Measurements from ENCODE around the gene SV2C. TPM values are rescaled to one million over a fixed set of nuclear protein-coding genes. Genes with fewer than 3 reads are reported as not detected.

Gene SV2C
- total RNA-seq, 1 donor from 2014 or later, result 0.32 TPM

- H3K27ac ChIP-seq, result no peak overlapping the region
- H3K4me3 ChIP-seq, result no peak overlapping the region
- H3K4me1 ChIP-seq, result no peaks in the 10 kb centered on the region
- intact Hi-C loops (cut with DNase I), result no loop called here
- no peaks in the 10 kb centered on the region for H3K9me3 ChIP-seq
- ATAC-seq, result no peak
- no peak for DNase-seq
- no peaks in the 10 kb centered on the region for H3K36me3 ChIP-seq
- H3K27me3 ChIP-seq, result no peaks in the 10 kb centered on the region
- TF ChIP-seq CTCF (IDR thresholded peaks at IDR 0.05), result no peak
These were observed 33.0 kb upstream of the SV2C start for GRCh38 chr5:76050134-76050533.

DNA sequence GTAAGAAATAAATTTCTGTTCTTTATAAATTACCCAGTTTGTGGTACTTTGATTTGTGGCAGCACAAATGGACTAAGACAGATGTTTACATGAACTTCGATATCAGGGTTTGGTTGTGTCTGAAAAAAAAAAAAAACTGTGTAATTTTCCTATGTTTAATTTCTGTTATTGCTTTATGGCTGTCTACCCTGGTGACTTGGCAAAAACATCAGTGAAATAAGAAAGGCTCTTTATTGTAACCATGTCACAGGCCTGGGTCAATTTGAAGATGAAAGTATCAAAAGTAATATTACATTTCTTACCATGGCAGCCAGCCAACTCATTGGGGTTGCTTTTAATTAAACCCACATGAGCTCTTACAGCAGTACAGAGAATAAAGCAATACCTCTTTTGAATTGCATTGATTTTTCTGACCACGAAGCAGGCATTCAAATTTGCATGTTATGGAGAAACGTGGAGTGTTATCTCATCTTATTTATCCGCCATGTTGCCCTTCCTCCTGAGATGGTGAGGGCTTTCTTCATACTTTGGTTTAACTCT, 20.6 kb upstream of the SV2C start:
- no peaks in the 10 kb centered on the region for H3K36me3 ChIP-seq
- H3K9me3 ChIP-seq, result no peaks in the 10 kb centered on the region
- no peak overlapping the region for H3K4me3 ChIP-seq
- no peaks in the 10 kb centered on the region for H3K4me1 ChIP-seq
- TF ChIP-seq CTCF (IDR thresholded peaks at IDR 0.05), result no peak
- ATAC-seq (no peak), DNase-seq (no peak)
- no peak overlapping the region for H3K27ac ChIP-seq
- intact Hi-C loops (cut with DNase I), result no loop called here
- H3K27me3 ChIP-seq, result no peaks in the 10 kb centered on the region

- DNase-seq (no peak), ATAC-seq (no peak)
- H3K27ac ChIP-seq, result no peak overlapping the region
- H3K4me1 ChIP-seq, result no peaks in the 10 kb centered on the region
- no peaks in the 10 kb centered on the region for H3K27me3 ChIP-seq
- intact Hi-C loops (cut with DNase I), result no loop called here
- no peaks in the 10 kb centered on the region for H3K9me3 ChIP-seq
- H3K36me3 ChIP-seq, result no peaks in the 10 kb centered on the region
- no peak overlapping the region for H3K4me3 ChIP-seq
- TF ChIP-seq CTCF (IDR thresholded peaks at IDR 0.05), result no peak
These were observed 17.9 kb upstream of the SV2C start for GRCh38 chr5:76065258-76065657.

DNA sequence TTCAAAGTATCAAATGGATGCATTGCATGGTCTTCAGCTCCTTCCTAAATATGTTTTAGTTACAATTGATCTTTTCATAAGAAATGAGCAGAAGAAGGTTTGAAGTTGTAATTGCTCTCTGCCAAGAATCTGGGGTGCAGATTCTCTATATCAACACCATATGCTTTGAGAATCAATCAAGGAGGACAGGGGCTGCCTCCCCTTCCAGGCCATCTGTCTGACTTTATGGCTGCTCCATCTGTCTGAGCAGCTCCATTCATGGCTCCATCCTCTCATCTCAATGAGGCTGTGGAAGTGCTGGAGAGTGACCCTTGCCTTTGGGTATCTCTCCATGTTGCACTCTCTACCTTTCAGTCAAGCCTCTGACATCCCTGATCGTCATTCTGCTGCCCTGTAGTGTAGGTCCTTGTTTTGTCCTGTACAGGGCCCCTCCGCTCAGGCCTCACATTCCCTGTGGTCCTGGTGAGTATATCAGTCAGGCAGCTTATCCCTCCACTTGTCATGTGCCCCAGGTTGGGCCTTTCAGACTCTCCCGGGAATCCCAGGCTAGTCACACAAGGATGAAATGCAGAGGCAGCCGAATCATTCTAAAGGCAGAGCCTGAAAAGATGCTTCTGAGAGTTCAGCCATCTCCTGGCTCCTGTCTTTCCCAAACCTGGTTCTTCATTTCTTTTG, 14.0 kb upstream of the SV2C start:
- intact Hi-C loops (cut with DNase I), result no loop called here
- no peak for ATAC-seq

GRCh38 chr5:76074487-76075065, 8.6 kb upstream of the SV2C start:
- intact Hi-C loops (cut with DNase I), result no loop called here
- DNase-seq (no peak), ATAC-seq (peak; percentile 62)
- H3K9me3 ChIP-seq, result no peaks in the 10 kb centered on the region
- peak; percentile 53 for TF ChIP-seq CTCF (IDR thresholded peaks at IDR 0.05)
- no peaks in the 10 kb centered on the region for H3K36me3 ChIP-seq
- no peaks in the 10 kb centered on the region for H3K4me1 ChIP-seq
- H3K27me3 ChIP-seq, result peaks cover 2% of the 10 kb centered on the region
- no peak overlapping the region for H3K4me3 ChIP-seq
- H3K27ac ChIP-seq, result no peak overlapping the region

More for the DNA sequence above, 14.0 kb upstream of the SV2C start:
- no peak for TF ChIP-seq CTCF (IDR thresholded peaks at IDR 0.05)
- Histone ChIP-seq H3K9me3 (no peaks in the 10 kb centered on the region), H3K36me3 (no peaks in the 10 kb centered on the region), H3K4me3 (no peak overlapping the region), H3K27me3 (no peaks in the 10 kb centered on the region), H3K4me1 (no peaks in the 10 kb centered on the region), H3K27ac (no peak overlapping the region)
- no peak for DNase-seq
